Activated CD8-positive, alpha-beta memory T cell treated with anti-CD3 and anti-CD28 coated beads for 36 hours (primary cell): Measurements from ENCODE around the gene NEURL1. TPM values are rescaled to one million over a fixed set of nuclear protein-coding genes. Genes with fewer than 3 reads are reported as not detected.

Experiments
- CTCF ChIA-PET: fragments of 350-600 bp; sonication (Branson Sonifier 250); formaldehyde crosslinking; loops from one replicate; lab custom pipeline; 2021; ENCODE audit warnings: antibody characterized with exemption; lab: Charles Lee
- POLR2A ChIA-PET: fragments of 350-600 bp; sonication (Branson Sonifier 250); formaldehyde crosslinking; loops from one replicate; lab custom pipeline; 2021; ENCODE audit warnings: antibody characterized with exemption; lab: Charles Lee
- total RNA-seq, 2 experiments: library from RNA; stranded (reverse); gene quantifications; one replicate each; pipeline ENCODE4 v1.2.3, GENCODE V29; 2021

Gene NEURL1
- total RNA-seq, 2 experiments from 2014 or later, result 1.9 to 2.1 TPM

GRCh38 chr10:103528549-103528948 lies 35.0 kb downstream of the NEURL1 start:
- ChIA-PET POLR2A (no interaction called here), CTCF (no interaction called here)

GRCh38 chr10:103529539-103529938 lies 36.0 kb downstream of the NEURL1 start:
- POLR2A ChIA-PET, result no interaction called here
- CTCF ChIA-PET, result no interaction called here

- ChIA-PET POLR2A (no interaction called here), CTCF (interaction anchor here (0.7 kb wide), 1 partner anchor 31 kb away, joined by 3 read pairs; no protein-coding TSS in a partner anchor)
Measured at GRCh38 chr10:103533827-103534226, 40.3 kb downstream of the NEURL1 start.

- ChIA-PET POLR2A (no interaction called here), CTCF (no interaction called here)
Measured at GRCh38 chr10:103534621-103535498, 41.4 kb downstream of the NEURL1 start.

DNA sequence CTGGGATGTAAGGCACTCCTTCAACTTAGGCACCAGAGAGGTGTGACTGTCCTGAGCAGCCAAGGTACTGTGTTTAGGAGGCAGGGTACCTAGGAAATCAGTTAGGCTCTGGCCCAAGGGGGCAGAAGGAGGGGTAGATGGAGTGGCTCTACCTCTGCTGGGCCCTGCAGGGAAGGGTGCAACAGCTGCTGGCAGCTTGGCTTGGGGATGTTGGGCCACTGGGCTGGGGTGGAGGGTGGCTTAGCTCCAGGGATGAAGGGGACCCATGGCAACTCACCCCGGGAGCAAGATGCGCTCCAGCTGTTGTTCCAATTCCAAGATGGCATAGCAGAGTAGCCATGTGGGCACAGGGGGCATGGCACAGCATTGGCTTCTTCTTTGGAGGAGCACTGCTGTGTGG lies 42.1 kb downstream of the NEURL1 start:
- POLR2A ChIA-PET, result no interaction called here
- CTCF ChIA-PET, result no interaction called here

GRCh38 chr10:103539751-103540150 lies 46.2 kb downstream of the NEURL1 start:
- CTCF ChIA-PET, result no interaction called here
- POLR2A ChIA-PET, result no interaction called here

DNA sequence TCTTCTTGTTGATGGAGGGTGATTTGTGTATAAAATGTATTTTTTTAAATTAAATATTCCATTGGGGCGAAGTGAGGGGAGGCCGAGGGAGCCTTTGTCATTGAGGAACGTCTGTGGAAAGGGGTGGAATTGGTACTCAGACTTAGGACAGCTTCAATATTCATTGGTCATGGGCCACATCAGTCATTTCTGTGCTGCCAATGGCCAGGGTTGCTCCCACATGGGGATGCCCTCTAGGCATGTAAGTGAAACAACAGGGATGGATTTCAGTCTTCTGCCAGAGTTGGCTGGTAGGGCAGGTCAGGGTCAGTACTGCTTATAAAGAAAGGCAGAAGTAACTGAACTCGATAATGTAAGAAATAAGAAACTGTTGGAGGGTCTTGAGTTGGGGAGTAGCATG lies 47.2 kb downstream of the NEURL1 start:
- CTCF ChIA-PET, result no interaction called here
- POLR2A ChIA-PET, result no interaction called here

DNA sequence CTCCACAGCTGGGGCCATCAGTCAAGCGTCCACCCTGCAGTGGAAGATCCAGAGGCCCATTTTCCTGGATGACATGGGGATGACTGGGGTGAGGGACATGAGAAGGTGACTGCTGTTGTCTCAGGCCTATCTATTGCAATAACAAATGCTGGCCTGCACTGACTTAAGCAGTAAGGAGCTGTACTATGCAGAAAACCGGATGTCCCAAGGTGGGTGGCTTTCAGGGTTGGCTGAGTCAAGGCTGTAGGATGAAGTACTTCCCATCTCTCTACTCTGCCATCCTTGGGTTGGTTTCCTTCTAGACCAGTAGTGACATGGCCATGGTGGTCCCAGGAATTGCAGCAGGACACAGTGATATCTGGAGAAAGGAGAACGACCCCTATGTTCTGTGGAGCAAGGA lies 48.1 kb downstream of the NEURL1 start:
- ChIA-PET CTCF (interaction anchor here (1.2 kb wide), 1 partner anchor 17 kb away, joined by 3 read pairs; no protein-coding TSS in a partner anchor), POLR2A (no interaction called here)

GRCh38 chr10:103542764-103543616 lies 49.5 kb downstream of the NEURL1 start:
- ChIA-PET CTCF (interaction anchor here (1.2 kb wide), 1 partner anchor 19 kb away, joined by 3 read pairs; no protein-coding TSS in a partner anchor), POLR2A (no interaction called here)

DNA sequence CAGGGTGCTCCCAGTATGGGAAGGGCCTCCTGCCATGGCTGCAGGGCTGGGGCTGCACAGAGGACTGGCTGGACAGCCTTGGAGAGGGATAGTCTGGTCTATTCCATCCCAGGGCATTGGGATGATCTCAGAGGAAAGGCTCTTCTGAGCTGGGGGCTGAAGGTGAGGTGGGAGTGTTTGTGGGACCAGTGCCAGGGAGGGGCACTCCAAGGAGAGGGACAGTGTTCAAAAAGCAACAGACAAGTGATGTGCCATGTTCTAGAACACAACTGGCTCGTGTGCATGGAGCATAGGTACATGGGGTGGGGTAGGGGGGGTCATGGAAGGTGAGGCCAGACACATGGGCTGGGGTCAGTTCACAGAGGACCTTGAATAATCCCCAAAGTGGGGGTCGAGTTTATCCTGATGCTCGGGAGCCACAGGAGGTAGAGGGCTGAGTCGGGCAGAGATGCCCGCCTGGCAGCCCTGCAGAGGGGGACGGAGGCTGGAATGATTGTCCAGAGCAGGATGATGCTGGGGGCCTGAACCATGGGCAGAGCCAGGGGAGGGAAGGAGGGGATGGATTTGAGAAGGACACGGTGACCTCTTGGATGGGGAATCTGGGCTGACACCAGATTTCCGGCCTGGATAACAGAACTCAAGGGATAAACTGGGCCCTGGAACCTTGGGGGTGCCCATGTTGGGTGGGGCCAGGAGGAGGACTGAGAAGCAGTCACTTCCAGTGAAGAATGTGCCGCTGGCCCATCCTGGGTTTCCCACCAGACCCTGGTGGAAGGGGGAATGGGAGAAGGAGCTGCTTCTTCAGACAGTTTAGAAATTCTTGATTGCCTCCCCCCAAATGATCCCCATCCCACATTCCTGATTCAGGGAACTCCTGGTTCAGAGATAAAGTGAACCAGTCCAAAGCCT lies 50.4 kb downstream of the NEURL1 start:
- ChIA-PET CTCF (no interaction called here), POLR2A (interaction anchor here (0.7 kb wide), 1 partner anchor 283 kb away, joined by 3 read pairs; no protein-coding TSS in a partner anchor)

DNA sequence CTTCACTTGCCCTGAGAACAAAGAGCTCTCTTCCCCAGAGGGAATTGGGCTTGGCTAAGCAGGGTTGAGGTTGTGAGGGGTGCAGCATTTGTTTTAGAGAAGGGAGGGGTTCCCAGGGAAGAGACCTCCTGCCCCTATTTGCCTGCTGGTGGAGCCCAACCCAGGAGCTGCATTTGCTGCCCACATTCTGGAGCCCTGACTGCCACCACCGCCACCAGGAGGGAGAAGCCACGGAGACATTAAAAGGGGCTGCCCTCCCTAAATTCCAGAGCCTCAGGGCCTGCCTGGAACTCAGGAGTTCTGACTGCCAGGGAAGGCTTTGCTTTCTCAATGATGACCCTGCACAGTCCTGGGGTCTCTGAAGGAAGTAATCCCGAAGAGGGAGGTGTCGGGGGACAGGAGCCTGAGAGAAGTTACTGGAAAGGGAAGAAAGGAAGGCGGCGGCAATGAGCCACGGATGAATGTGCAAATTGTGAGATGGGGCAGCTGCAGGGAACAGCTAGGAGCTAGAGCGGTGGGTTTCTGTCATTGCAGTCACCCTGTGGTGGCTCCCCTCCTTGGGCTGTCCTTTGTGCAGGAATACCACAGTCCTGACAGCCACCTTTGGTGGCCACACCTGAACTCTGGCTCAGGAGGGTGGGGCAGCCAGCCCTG lies 51.3 kb downstream of the NEURL1 start:
- CTCF ChIA-PET, result interaction anchor here (1.1 kb wide), 1 partner anchor 147 kb away, joined by 3 read pairs; no protein-coding TSS in a partner anchor
- POLR2A ChIA-PET, result interaction anchor here (0.7 kb wide), 1 partner anchor 284 kb away, joined by 3 read pairs; no protein-coding TSS in a partner anchor

DNA sequence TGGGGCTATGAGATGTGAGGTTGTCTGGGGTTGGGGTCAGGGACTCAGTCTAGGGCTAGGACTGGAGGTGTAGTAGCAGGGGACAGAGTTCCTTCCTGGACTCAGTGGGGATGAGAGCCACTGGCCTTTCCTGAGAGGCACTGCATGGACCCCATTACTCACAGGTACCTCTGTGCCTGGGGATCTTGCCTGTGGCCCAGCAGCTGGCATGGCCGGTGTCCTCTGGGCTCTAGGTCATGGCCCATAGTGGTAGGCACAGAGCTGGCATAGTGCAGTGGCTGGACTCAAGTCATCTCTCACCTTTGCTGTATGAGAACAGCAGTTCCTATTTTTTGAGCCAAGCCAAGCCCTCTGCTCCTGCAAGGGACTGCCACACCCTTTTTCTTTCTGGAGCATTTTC lies 51.9 kb downstream of the NEURL1 start:
- CTCF ChIA-PET, result interaction anchor here (1.1 kb wide), 1 partner anchor 147 kb away, joined by 3 read pairs; no protein-coding TSS in a partner anchor

DNA sequence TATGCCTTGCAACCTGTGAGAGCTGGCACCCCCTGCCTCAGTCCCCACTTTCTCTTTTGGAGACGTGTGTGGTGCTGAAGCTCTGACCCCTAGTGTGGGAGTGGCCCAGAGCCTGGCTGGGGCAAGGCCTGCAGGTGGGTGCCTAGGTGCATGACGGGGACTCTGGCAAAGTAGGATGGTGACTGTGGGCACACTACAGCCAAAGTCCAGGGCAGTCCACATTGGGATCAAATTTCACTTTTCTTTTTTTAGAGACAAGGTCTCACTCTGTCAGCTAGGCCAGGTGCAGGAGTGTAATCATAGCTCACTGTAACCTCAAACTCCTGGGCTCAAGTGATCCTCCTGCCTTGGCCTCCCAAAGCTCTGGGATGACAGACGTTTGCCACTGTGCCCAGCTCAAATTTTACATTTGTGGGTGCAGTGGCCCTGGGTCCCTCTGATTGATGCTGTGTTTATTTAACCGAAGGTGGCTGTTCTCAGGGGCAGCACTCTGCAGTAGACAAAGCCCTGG lies 52.3 kb downstream of the NEURL1 start:
- POLR2A ChIA-PET, result no interaction called here
- CTCF ChIA-PET, result interaction anchor here (1.1 kb wide), 1 partner anchor 148 kb away, joined by 3 read pairs; no protein-coding TSS in a partner anchor

More for the DNA sequence above, 51.9 kb downstream of the NEURL1 start:
- POLR2A ChIA-PET, result no interaction called here

GRCh38 chr10:103546401-103546800 lies 52.9 kb downstream of the NEURL1 start:
- ChIA-PET POLR2A (no interaction called here), CTCF (no interaction called here)

DNA sequence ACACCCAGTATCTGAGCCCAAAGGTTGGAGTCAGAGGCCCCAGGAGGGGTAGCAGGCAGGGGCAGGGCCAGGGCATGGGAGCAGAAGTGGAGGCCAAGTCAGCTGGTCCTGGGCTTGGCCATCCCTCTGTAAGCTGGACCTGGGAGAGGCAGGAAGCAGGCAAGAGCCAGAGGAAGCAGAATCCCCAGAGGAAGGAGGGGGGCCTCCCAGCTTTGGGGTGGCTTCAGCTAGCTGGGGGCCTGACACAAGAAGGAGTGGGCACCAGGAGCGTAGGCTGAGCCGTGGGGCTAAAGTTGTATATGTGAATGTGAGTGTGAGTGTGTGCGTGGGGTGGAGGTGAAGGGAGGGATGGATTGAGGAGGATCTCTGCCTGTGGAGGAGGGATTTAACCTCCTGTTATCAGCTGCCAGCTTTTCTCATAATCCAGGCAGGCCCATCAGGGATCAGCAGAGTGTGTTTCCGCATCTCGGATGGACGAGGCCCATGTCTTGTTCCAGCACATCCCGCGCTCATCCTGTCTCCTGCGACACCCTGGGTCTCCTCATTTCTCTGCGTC lies 54.0 kb downstream of the NEURL1 start:
- ChIA-PET CTCF (no interaction called here), POLR2A (interaction anchor here (0.5 kb wide), 1 partner anchor 1577 kb away, joined by 5 read pairs; no protein-coding TSS in a partner anchor)

GRCh38 chr10:103548006-103548405 lies 54.5 kb downstream of the NEURL1 start:
- ChIA-PET POLR2A (no interaction called here), CTCF (no interaction called here)

DNA sequence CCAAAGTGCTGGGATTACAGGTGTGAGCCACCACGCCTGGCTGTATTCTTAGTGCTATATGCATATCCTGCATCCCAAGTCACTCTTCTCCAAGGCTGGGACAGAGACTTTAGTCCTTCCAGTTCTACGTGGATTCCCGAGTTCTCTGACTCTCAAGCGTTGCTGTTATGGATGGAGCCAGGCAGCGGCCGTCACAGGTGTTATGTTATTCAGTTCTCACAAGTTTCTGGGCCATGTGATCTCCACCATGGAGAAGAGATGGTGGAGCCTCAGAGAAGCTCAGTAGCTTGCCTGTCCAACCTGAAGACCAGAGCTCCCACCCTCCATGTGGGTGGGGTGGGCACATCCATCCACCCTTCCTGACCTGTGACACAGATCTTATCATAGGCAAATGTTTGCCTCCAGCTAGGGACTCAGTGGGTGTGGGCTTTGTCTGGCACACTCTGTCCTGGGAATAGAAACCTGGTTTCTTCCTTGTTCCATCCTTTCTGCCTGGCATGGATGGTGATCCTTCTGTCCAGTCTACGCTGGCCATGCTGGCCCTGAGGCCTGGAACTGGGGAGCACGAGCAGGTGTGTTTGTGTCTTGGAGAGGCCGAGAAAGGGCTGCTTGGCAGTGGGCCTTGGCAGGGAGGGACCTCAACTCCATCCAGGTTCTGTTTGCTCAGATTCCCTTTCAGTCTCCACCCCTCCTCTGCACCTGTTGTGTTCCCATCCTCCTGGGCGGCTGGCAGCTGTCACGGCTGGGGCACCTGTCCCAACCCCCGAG lies 55.3 kb downstream of the NEURL1 start:
- CTCF ChIA-PET, result no interaction called here
- POLR2A ChIA-PET, result interaction anchor here (0.5 kb wide), 1 partner anchor 115 kb away, joined by 3 read pairs; no protein-coding TSS in a partner anchor
